ENCODE results near the gene RGS5. TPM values are rescaled to one million over a fixed set of nuclear protein-coding genes. Genes with fewer than 3 reads are reported as not detected.

RGS5 gene
- total RNA-seq, 6 experiments from 2014 or later = 3.2 to 7.8 (median 4.6) TPM

- Mint-ChIP-seq H3K9me3 (no peaks in the 10 kb centered on the region), H3K27me3 (ENCODE audit: insufficient read depth) (no peaks in the 10 kb centered on the region), H3K27ac (no peak overlapping the region), H3K36me3 (ENCODE audit: low read depth) (no peaks in the 10 kb centered on the region), H3K4me1 (ENCODE audit: low read depth) (no peaks in the 10 kb centered on the region), H3K4me3 (no peak overlapping the region)
- no peak for TF ChIP-seq CTCF (IDR thresholded peaks at IDR 0.05)
- no peak for DNase-seq
These were observed 57.3 kb downstream of the RGS5 start for GRCh38 chr1:163145435-163145834.

GRCh38 chr1:163144418-163144817, 58.3 kb downstream of the RGS5 start:
- Mint-ChIP-seq H3K9me3 (no peaks in the 10 kb centered on the region), H3K27ac (no peak overlapping the region), H3K4me1 (ENCODE audit: low read depth) (no peaks in the 10 kb centered on the region), H3K4me3 (no peak overlapping the region), H3K27me3 (ENCODE audit: insufficient read depth) (no peaks in the 10 kb centered on the region), H3K36me3 (ENCODE audit: low read depth) (no peaks in the 10 kb centered on the region)
- no peak for TF ChIP-seq CTCF (IDR thresholded peaks at IDR 0.05)
- DNase-seq = no peak

- Mint-ChIP-seq H3K9me3 (no peaks in the 10 kb centered on the region), H3K4me3 (no peak overlapping the region), H3K27me3 (ENCODE audit: insufficient read depth) (no peaks in the 10 kb centered on the region), H3K27ac (no peak overlapping the region), H3K36me3 (ENCODE audit: low read depth) (no peaks in the 10 kb centered on the region), H3K4me1 (ENCODE audit: low read depth) (no peaks in the 10 kb centered on the region)
- DNase-seq = no peak
- TF ChIP-seq CTCF (IDR thresholded peaks at IDR 0.05) = no peak
These were observed 60.6 kb downstream of the RGS5 start for GRCh38 chr1:163142152-163142551.

- no peaks in the 10 kb centered on the region for H3K9me3 Mint-ChIP-seq
- no peaks in the 10 kb centered on the region for H3K27me3 Mint-ChIP-seq (ENCODE audit: insufficient read depth)
- DNase-seq = no peak
- no peak overlapping the region for H3K27ac Mint-ChIP-seq
- no peaks in the 10 kb centered on the region for H3K4me1 Mint-ChIP-seq (ENCODE audit: low read depth)
- no peak for TF ChIP-seq CTCF (IDR thresholded peaks at IDR 0.05)
- H3K4me3 Mint-ChIP-seq = no peak overlapping the region
- no peaks in the 10 kb centered on the region for H3K36me3 Mint-ChIP-seq (ENCODE audit: low read depth)
These were observed 61.2 kb downstream of the RGS5 start for GRCh38 chr1:163141556-163141955.

GRCh38 chr1:163137556-163138265, 65.0 kb downstream of the RGS5 start:
- Mint-ChIP-seq H3K4me1 (ENCODE audit: low read depth) (no peaks in the 10 kb centered on the region), H3K9me3 (no peaks in the 10 kb centered on the region), H3K4me3 (no peak overlapping the region), H3K27ac (no peak overlapping the region), H3K27me3 (ENCODE audit: insufficient read depth) (no peaks in the 10 kb centered on the region), H3K36me3 (ENCODE audit: low read depth) (peaks cover 6% of the 10 kb centered on the region; the same call in 1 of the 2 replicates)
- no peak for TF ChIP-seq CTCF (IDR thresholded peaks at IDR 0.05)
- DNase-seq = no peak
